ENCODE results near the gene SCAMP2. TPM values are rescaled to one million over a fixed set of nuclear protein-coding genes. Genes with fewer than 3 reads are reported as not detected.

SCAMP2 gene
- total RNA-seq, 4 donors from 2014 or later: 15.9 to 67.5 (median 33.0) TPM

GRCh38 chr15:74801311-74801997, 71.7 kb downstream of the SCAMP2 start:
- no peak overlapping the region for H3K27ac ChIP-seq
- H3K9me3 ChIP-seq: no peaks in the 10 kb centered on the region
- H3K27me3 ChIP-seq: no peaks in the 10 kb centered on the region
- no peak for DNase-seq
- H3K4me1 ChIP-seq: no peaks in the 10 kb centered on the region
- intact Hi-C loops (cut with DNase I; ENCODE audit: low total_unique reads): no loop called here
- H3K4me3 ChIP-seq: no peak overlapping the region
- TF ChIP-seq CTCF (IDR thresholded peaks at IDR 0.05) (no peak), POLR2A (IDR thresholded peaks at IDR 0.05) (no peak)
- H3K36me3 ChIP-seq: no peaks in the 10 kb centered on the region

GRCh38 chr15:74800559-74801094, 72.5 kb downstream of the SCAMP2 start:
- Histone ChIP-seq H3K9me3 (no peaks in the 10 kb centered on the region), H3K4me1 (no peaks in the 10 kb centered on the region), H3K4me3 (no peak overlapping the region), H3K36me3 (no peaks in the 10 kb centered on the region), H3K27me3 (no peaks in the 10 kb centered on the region), H3K27ac (no peak overlapping the region)
- TF ChIP-seq CTCF (IDR thresholded peaks at IDR 0.05) (no peak), POLR2A (IDR thresholded peaks at IDR 0.05) (no peak)
- intact Hi-C loops (cut with DNase I; ENCODE audit: low total_unique reads): no loop called here
- DNase-seq: no peak

GRCh38 chr15:74799856-74800558, 73.2 kb downstream of the SCAMP2 start:
- intact Hi-C loops (cut with DNase I; ENCODE audit: low total_unique reads): no loop called here
- peak; percentile 47 to 61 for DNase-seq
- H3K27ac ChIP-seq: no peak overlapping the region

GRCh38 chr15:74799255-74799855, 73.8 kb downstream of the SCAMP2 start:
- Histone ChIP-seq H3K4me1 (no peaks in the 10 kb centered on the region), H3K4me3 (no peak overlapping the region), H3K9me3 (no peaks in the 10 kb centered on the region), H3K27ac (no peak overlapping the region), H3K27me3 (no peaks in the 10 kb centered on the region), H3K36me3 (no peaks in the 10 kb centered on the region)
- TF ChIP-seq POLR2A (IDR thresholded peaks at IDR 0.05): no peak
- TF ChIP-seq CTCF (IDR thresholded peaks at IDR 0.05): no peak
- DNase-seq: no peak
- intact Hi-C loops (cut with DNase I; ENCODE audit: low total_unique reads): no loop called here

More at GRCh38 chr15:74799856-74800558, 73.2 kb downstream of the SCAMP2 start:
- Histone ChIP-seq H3K27me3 (no peaks in the 10 kb centered on the region), H3K4me3 (no peak overlapping the region), H3K9me3 (no peaks in the 10 kb centered on the region), H3K4me1 (no peaks in the 10 kb centered on the region), H3K36me3 (no peaks in the 10 kb centered on the region)
- TF ChIP-seq POLR2A (IDR thresholded peaks at IDR 0.05): no peak
- peak; percentile 75 to 91 (median 86) for TF ChIP-seq CTCF (IDR thresholded peaks at IDR 0.05)
